Measurements from ENCODE around the gene KCNB1. TPM values are rescaled to one million over a fixed set of nuclear protein-coding genes. Genes with fewer than 3 reads are reported as not detected.

KCNB1 gene
- total and polyA plus RNA-seq, 2 donors (not counting 1 experiment from before 2014, with no cell fraction given) = 0.12 TPM; not detected in 1

- H3K27ac Mint-ChIP-seq = no peak overlapping the region
Measured at GRCh38 chr20:49344975-49345374, 137.5 kb downstream of the KCNB1 start.

GRCh38 chr20:49344140-49344539 is 138.3 kb downstream of the KCNB1 start:
- Histone ChIP-seq H3K9me3 (ENCODE audit: control extremely low read depth in 1 of 3, control insufficient read depth in 2 of 3, insufficient read depth in 1 of 3, low read length in 2 of 3) (no peaks in the 10 kb centered on the region), H2AFZ (ENCODE audit: insufficient read depth, low read depth, low read length, poor library complexity, severe bottlenecking) (no peak overlapping the region), H4K20me1 (ENCODE audit: control insufficient read depth, insufficient read depth, low read length, poor library complexity, severe bottlenecking) (no peaks in the 10 kb centered on the region), H3K9ac (ENCODE audit: low read length) (no peak overlapping the region), H3K36me3 (replicated peaks in 1 of 2; ENCODE audit: control extremely low read depth in 1 of 2, control insufficient read depth in 1 of 2, extremely low read depth in 1 of 2, insufficient read depth in 2 of 2, low read length in 1 of 2) (no peaks in the 10 kb centered on the region), H3K79me2 (ENCODE audit: control insufficient read depth, insufficient read depth, low read length) (no peaks in the 10 kb centered on the region), H3K4me3 (ENCODE audit: control extremely low read depth in 1 of 5, extremely low read depth in 1 of 5, insufficient read depth in 1 of 5, low read depth in 2 of 5, low read length in 4 of 5) (no peak overlapping the region), H3K4me1 (ENCODE audit: control insufficient read depth in 2 of 2, insufficient read depth in 2 of 2, low read length in 2 of 2) (no peaks in the 10 kb centered on the region), H3K27ac (ENCODE audit: low read length in 2 of 2) (no peak overlapping the region), H3K4me2 (replicated peaks; ENCODE audit: low read depth, low read length, poor library complexity, severe bottlenecking) (no peak overlapping the region), H3K27me3 (replicated peaks in 1 of 4; ENCODE audit: control extremely low read depth in 1 of 4, control insufficient read depth in 3 of 4, insufficient read depth in 4 of 4, low read length in 3 of 4) (peaks cover 0 to 4% (median 1%) of the 10 kb centered on the region in 4 experiments)
- 100% methylated on average over 1 of the region's 2 CpGs for WGBS (ENCODE audit: insufficient coverage)
- Mint-ChIP-seq H3K27ac (no peak overlapping the region), H3K4me3 (no peak overlapping the region), H3K4me1 (no peaks in the 10 kb centered on the region), H3K27me3 (peaks cover 20% of the 10 kb centered on the region), H3K9me3 (ENCODE audit: insufficient read depth) (no peaks in the 10 kb centered on the region)
- no peak for ATAC-seq (ENCODE audit: low read depth)
- ChIA-PET CTCF (interaction anchor here (1.1 kb wide), 1 partner anchor 9 kb away, joined by 5 read pairs; no protein-coding TSS in a partner anchor), POLR2A (no interaction called here)
- no peak for DNase-seq
- intact Hi-C loops (cut with micrococcal nuclease) = no loop called here
- TF ChIP-seq EZH2 (IDR thresholded peaks at IDR 0.05; ENCODE audit: borderline replicate concordance, insufficient read depth, low read depth, low read length, poor library complexity, severe bottlenecking) = no peak
- no peak for TF ChIP-seq CTCF (IDR thresholded peaks at IDR 0.05)

More at GRCh38 chr20:49344975-49345374, 137.5 kb downstream of the KCNB1 start:
- H4K20me1 ChIP-seq (ENCODE audit: control insufficient read depth, insufficient read depth, low read length, poor library complexity, severe bottlenecking) = no peaks in the 10 kb centered on the region
- WGBS (ENCODE audit: insufficient coverage) = 67% methylated on average over 3 of the region's 9 CpGs
- DNase-seq (no peak), ATAC-seq (ENCODE audit: low read depth) (no peak)
- H3K27me3 ChIP-seq (replicated peaks in 1 of 4; ENCODE audit: control extremely low read depth in 1 of 4, control insufficient read depth in 3 of 4, insufficient read depth in 4 of 4, low read length in 3 of 4) = peaks cover 0 to 4% (median 1%) of the 10 kb centered on the region in 4 experiments
- H3K4me3 ChIP-seq (ENCODE audit: control extremely low read depth in 1 of 5, extremely low read depth in 1 of 5, insufficient read depth in 1 of 5, low read depth in 2 of 5, low read length in 4 of 5) = no peak overlapping the region
- no peak overlapping the region for H3K4me2 ChIP-seq (replicated peaks; ENCODE audit: low read depth, low read length, poor library complexity, severe bottlenecking)
- intact Hi-C loops (cut with micrococcal nuclease) = no loop called here
- no peaks in the 10 kb centered on the region for H3K4me1 Mint-ChIP-seq
- ChIA-PET POLR2A (no interaction called here), CTCF (no interaction called here)
- no peaks in the 10 kb centered on the region for H3K36me3 ChIP-seq (replicated peaks in 1 of 2; ENCODE audit: control extremely low read depth in 1 of 2, control insufficient read depth in 1 of 2, extremely low read depth in 1 of 2, insufficient read depth in 2 of 2, low read length in 1 of 2)
- H3K4me1 ChIP-seq (ENCODE audit: control insufficient read depth in 2 of 2, insufficient read depth in 2 of 2, low read length in 2 of 2) = no peaks in the 10 kb centered on the region
- H3K27ac ChIP-seq (ENCODE audit: low read length in 2 of 2) = no peak overlapping the region
- H3K9ac ChIP-seq (ENCODE audit: low read length) = no peak overlapping the region
- H3K27me3 Mint-ChIP-seq = peaks cover 22% of the 10 kb centered on the region
- H2AFZ ChIP-seq (ENCODE audit: insufficient read depth, low read depth, low read length, poor library complexity, severe bottlenecking) = no peak overlapping the region
- TF ChIP-seq EZH2 (IDR thresholded peaks at IDR 0.05; ENCODE audit: borderline replicate concordance, insufficient read depth, low read depth, low read length, poor library complexity, severe bottlenecking) (no peak), CTCF (IDR thresholded peaks at IDR 0.05) (no peak)
- no peaks in the 10 kb centered on the region for H3K79me2 ChIP-seq (ENCODE audit: control insufficient read depth, insufficient read depth, low read length)
- H3K4me3 Mint-ChIP-seq = no peak overlapping the region
- H3K9me3 Mint-ChIP-seq (ENCODE audit: insufficient read depth) = no peaks in the 10 kb centered on the region
- H3K9me3 ChIP-seq (ENCODE audit: control extremely low read depth in 1 of 3, control insufficient read depth in 2 of 3, insufficient read depth in 1 of 3, low read length in 2 of 3) = no peaks in the 10 kb centered on the region

All from B cell (primary cell).